ENCODE measurements around the gene WNT2.

DNA sequence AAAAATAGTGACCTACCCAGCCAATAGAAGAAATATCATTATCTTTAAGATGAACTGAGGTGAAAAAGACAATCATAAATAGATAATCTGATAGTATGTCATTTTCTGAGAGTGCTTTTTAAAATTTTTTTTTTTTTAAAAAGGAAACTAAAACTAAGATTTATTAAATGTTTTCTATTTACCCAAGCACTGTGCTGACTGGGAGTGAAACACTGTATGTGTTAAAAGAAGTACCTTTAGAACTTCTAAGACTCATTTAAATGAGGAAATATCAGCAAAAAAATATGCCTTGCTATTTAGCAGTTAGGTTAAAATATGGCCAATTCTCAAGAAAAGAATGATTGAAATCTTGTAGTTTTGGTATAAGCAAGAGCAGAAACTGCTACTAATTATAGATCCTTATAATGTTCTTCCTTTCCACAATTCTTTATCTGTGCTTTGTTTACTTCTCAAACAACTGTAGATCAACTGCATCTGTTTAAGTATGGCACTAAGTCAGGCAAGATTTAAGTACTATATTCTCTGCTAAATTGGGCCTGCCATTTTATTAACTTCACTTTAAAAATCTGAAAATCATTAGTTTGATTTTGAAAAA, 39.5 kb upstream of the WNT2 start:
- TF ChIP-seq POLR2A (IDR thresholded peaks at IDR 0.05; ENCODE audit: low read length) (no peak), GATA1 (IDR thresholded peaks at IDR 0.05; ENCODE audit: low read depth, low read length) (no peak)
